Cardiac fibroblast (primary cell): ENCODE data around the gene CCDC138.

Experiments
- DNase-seq, 2 donors: peaks; one replicate each; pipeline versions ENCODE4 v3.0.0 to v3.0.0-alpha.2; 2010; ENCODE audit warnings: low read depth in 2 of 2
- H3K4me3 ChIP-seq, 2 donors: replicated peaks in 1 of 2; 1 replicate in 1 of 2; 2 replicates in 1 of 2; pipeline ENCODE4 v1.5.1; 2011; ENCODE audit warnings: low read depth in 2 of 2, low read length in 2 of 2, mild to moderate bottlenecking in 2 of 2, moderate library complexity in 1 of 2
- TF ChIP-seq, protein P1 (sequence below): IDR thresholded peaks from one replicate; pipeline ENCODE4 v1.5.1; 2011; ENCODE audit warnings: low read depth, mild to moderate bottlenecking, low read length, inconsistent platforms

CCDC138 gene

DNA sequence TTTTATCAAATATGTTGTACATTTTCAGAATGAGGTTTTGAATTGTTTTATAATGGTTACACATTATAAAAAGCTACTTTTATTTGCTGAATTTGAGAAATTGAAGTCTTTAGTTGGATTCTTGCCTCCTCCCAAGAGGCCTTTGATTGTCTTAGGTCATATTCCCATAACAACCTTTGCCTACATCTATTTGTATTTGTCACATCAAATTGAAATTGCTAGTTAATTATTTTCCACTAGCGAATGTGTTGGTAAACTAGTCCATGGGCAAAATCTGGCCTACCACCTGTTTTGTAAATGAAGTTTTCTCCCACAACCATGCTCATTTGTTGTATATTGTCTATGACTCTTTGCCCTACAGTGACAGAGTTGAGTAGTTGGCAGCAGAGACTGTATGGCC lies 60.4 kb downstream of the CCDC138 start:
- TF ChIP-seq, protein P1, sequence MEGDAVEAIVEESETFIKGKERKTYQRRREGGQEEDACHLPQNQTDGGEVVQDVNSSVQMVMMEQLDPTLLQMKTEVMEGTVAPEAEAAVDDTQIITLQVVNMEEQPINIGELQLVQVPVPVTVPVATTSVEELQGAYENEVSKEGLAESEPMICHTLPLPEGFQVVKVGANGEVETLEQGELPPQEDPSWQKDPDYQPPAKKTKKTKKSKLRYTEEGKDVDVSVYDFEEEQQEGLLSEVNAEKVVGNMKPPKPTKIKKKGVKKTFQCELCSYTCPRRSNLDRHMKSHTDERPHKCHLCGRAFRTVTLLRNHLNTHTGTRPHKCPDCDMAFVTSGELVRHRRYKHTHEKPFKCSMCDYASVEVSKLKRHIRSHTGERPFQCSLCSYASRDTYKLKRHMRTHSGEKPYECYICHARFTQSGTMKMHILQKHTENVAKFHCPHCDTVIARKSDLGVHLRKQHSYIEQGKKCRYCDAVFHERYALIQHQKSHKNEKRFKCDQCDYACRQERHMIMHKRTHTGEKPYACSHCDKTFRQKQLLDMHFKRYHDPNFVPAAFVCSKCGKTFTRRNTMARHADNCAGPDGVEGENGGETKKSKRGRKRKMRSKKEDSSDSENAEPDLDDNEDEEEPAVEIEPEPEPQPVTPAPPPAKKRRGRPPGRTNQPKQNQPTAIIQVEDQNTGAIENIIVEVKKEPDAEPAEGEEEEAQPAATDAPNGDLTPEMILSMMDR, result no peak
- no peak overlapping the region for H3K4me3 ChIP-seq
- no peak for DNase-seq

DNA sequence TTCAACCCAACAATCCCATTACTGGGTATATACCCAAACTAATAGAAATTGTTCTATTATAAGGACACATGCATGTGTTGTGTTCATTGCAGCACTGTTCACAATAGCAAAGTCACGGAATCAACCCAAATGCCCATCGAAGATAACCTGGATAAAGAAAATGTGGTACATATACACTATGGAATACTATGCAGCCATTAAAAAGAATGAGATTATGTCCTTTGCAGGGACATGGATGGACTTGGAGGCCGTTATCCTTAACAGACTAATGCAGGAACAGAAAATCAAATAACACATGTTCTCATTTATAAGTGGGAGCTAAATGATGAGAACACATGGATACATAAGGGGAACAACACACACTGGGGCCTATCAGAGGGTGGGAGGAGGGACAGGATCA lies 65.8 kb downstream of the CCDC138 start:
- H3K4me3 ChIP-seq, result no peak overlapping the region
- no peak for DNase-seq
- TF ChIP-seq, protein P1, result no peak

DNA sequence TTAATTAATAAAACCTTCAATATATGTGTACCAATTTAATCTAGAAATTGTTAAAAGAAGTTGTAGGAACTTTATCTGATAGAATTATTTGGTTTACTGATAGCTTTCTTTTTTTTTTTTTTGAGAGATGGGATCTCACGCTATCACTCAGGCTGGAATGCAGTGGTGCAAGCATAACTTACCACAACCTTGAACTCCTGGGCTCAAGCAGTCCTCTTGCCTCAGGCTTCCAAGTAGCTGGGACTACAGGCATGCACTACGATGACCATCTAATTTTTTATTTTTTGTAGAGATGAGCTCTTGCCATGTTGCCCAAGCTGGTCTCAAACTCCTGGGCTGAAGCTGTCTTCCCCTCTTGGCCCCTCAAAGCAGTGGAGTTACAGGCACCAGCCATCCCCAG lies 66.8 kb downstream of the CCDC138 start:
- TF ChIP-seq, protein P1, result no peak
- no peak overlapping the region for H3K4me3 ChIP-seq
- DNase-seq, result peak in 1 of 2 donors; percentile 2

DNA sequence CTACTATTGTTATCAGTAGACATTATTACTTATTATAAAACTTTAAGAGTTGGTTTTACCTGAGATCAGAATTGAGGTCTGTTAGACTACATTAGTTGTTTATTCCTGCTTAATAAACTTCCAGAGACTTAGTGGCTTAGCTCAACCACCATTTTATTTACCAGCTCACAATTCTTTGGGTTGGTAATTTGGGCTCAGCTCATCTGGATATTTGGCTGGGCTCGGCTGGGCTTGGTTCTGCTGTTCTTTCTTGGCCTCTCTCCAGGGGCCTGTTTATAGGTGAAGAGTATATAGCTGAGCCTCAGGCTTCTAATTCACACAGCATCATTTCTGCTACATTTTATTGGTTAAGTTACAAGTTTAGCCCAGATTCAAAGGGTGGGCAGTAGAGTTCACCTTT lies 67.9 kb downstream of the CCDC138 start:
- H3K4me3 ChIP-seq, result no peak overlapping the region
- DNase-seq, result no peak
- TF ChIP-seq, protein P1, result no peak

DNA sequence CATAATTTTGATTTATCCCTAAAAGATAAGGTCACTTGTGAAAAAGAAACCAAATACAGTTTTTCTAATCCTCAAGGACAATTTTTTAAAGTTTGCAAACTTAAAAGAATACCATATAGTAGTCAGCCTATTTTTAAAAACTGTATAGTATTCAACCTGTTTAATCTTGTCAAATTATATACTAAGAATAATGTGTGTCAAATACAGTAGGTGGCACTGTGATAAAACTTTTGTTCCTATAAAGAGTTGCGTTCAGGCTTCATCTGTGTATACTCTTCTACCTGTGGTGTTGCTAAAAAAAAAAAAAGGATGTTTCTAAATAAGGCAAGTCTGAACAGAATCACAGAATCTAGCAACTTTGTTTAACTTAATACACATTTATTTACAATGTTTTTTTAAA lies 68.6 kb downstream of the CCDC138 start:
- H3K4me3 ChIP-seq, result no peak overlapping the region
- DNase-seq, result peak; percentile 11 to 26
- TF ChIP-seq, protein P1, result no peak

DNA sequence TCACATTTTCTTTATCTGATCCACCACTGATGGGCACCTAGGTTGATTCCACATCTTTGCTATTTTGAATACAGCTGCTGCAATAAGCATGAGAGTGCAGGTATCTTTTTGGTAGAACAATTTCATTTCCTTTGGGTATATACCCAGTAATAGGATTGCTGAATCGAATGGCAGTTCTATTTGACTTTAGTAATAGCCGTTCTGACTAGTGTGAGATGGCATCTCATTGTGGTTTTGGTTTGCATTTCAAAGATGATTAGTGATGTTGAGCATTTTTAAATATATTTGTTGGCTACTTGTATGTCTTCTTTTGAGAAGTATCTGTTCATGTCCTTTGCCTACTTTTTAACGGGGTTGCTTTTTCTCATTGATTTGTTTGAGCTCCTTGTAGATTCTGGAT lies 72.3 kb downstream of the CCDC138 start:
- no peak overlapping the region for H3K4me3 ChIP-seq
- peak; percentile 2 to 43 for DNase-seq
- TF ChIP-seq, protein P1, result no peak

DNA sequence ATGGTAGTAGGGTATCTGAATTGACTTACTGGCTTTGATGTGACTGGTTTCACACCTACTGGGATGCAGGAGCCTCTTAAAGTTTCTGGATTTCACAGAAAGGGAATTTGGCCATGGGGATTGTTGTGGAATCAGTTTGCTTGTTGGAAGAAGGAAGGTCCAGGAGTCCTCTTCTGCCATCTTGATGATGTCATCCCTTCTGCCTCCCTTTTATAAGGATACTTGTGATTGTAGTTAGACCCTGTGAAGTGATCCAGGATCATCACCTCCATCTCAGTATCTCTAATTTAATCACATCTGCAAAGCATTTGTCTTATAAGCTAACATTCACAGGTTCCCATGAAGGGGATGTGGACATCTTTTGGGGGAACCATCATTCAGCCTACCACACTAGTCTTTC lies 79.5 kb downstream of the CCDC138 start:
- TF ChIP-seq, protein P1, result no peak
- H3K4me3 ChIP-seq, result no peak overlapping the region
- no peak for DNase-seq
